Measurements from ENCODE around the gene ARID3A.
A peak's percentile ranks its signal among the peaks of the same experiment; 100 is the strongest.

GRCh38 chr19:892894-893689 is 32.7 kb upstream of the ARID3A start, which contains the start of the genes MED16 and RNU6-9:
- TF ChIP-seq CTCF (IDR thresholded peaks at IDR 0.05; ENCODE audit: extremely low read depth in 1 of 2, insufficient read depth in 1 of 2, low read depth in 1 of 2, low read length in 2 of 2) (no peak), MAX (IDR thresholded peaks at IDR 0.05; ENCODE audit: insufficient read depth, insufficient read length) (no peak), JUN (IDR thresholded peaks at IDR 0.05; ENCODE audit: borderline replicate concordance, insufficient read depth, insufficient read length, low read depth) (no peak), EZH2 (IDR thresholded peaks at IDR 0.05; ENCODE audit: borderline replicate concordance, low read depth, low read length, severe bottlenecking) (no peak), POLR2AphosphoS5 (IDR thresholded peaks at IDR 0.05; ENCODE audit: insufficient read depth, low read depth, low read length) (peak; percentile 70), POLR2A (IDR thresholded peaks at IDR 0.05; ENCODE audit: low read depth, low read length) (peak; percentile 46), MYC (IDR thresholded peaks at IDR 0.05; ENCODE audit: low read depth, low read length) (no peak), GATA2 (IDR thresholded peaks at IDR 0.05; ENCODE audit: insufficient read depth, insufficient read length, low read depth, low read length) (no peak), FOS (IDR thresholded peaks at IDR 0.05; ENCODE audit: borderline replicate concordance, insufficient read depth, low read length) (no peak)
